ENCODE data around the gene SH3RF2.
"Not testable (repeated sequence)": the region's sequence is repeated elsewhere in the genome, so short reads cannot be mapped to it uniquely, and the experiment has no call there.

SH3RF2 gene

DNA sequence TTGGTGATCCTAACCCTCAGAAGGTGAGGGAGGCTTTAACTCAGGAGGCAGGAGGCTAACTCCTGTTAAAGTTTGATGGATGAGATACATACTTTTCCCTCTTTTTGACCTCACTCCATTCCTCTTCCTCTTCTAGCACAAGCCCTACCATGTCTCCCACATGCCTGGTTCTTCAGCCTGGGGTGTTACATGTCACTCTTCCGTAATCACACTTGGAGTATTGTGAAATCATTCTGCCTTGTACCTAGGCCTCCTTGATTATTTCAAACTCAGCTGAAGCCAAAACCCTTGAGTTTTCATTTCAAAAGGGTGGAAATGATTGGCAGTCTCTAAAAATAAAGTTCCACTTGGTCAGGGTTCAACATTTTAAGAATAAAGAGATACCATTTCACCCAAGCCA is 167.2 kb downstream of the SH3RF2 start:
- in situ Hi-C loops (cut with MboI; ENCODE audit: low sequenced_read_pairs, unreplicated experiment): no loop called here
- DNase-seq (ENCODE audit: low spot score): no peak
- TF ChIP-seq, protein P1, sequence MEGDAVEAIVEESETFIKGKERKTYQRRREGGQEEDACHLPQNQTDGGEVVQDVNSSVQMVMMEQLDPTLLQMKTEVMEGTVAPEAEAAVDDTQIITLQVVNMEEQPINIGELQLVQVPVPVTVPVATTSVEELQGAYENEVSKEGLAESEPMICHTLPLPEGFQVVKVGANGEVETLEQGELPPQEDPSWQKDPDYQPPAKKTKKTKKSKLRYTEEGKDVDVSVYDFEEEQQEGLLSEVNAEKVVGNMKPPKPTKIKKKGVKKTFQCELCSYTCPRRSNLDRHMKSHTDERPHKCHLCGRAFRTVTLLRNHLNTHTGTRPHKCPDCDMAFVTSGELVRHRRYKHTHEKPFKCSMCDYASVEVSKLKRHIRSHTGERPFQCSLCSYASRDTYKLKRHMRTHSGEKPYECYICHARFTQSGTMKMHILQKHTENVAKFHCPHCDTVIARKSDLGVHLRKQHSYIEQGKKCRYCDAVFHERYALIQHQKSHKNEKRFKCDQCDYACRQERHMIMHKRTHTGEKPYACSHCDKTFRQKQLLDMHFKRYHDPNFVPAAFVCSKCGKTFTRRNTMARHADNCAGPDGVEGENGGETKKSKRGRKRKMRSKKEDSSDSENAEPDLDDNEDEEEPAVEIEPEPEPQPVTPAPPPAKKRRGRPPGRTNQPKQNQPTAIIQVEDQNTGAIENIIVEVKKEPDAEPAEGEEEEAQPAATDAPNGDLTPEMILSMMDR (IDR thresholded peaks at IDR 0.05; ENCODE audit: borderline replicate concordance, control extremely low read depth, extremely low read depth, insufficient read depth, missing control alignments): no peak

DNA sequence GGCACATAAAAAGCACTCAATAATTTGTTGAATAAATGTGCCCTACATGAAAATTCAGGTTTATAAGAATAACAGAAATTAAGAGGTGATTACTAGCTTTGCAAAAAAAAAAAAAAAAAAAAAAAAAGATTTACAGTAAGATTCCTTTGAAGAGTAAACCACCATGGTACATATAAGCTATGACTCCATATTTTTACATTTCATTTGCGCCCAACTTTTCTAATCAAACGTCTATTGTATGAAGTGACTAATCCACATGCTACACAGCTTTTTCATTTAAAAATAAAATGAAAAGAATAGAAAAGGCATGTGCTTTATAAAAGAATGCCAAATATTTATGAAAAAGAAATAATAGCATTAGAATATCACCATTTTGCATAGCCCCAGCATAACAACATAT is 169.1 kb downstream of the SH3RF2 start, which contains the start of gene PLAC8L1:
TSS of gene PLAC8L1 (minus strand) at position 101 of the 400 bp plus-strand sequence. CDS start 1,266 bp downstream, outside the sequence.
- DNase-seq (ENCODE audit: low spot score): no peak
- TF ChIP-seq, protein P1 (IDR thresholded peaks at IDR 0.05; ENCODE audit: borderline replicate concordance, control extremely low read depth, extremely low read depth, insufficient read depth, missing control alignments): no peak
- in situ Hi-C loops (cut with MboI; ENCODE audit: low sequenced_read_pairs, unreplicated experiment): no loop called here

DNA sequence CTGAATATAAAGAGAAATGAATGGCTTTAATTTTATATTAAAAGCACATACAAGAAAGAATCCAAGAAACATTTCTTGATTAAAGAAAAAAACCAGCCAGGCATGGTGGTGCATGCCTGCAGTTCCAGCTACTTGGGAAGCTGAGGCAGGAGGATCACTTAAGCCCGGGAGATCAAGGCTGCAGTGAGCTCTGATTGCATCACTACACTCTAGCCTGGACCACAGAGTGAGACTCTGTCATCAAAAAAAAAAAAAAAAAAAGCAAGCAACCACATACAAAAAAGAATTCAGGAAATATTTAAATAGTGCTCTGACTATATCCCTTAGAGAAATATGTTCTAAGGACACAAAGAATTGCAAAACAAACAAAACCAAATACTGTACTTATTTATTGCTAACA is 171.5 kb downstream of the SH3RF2 start:
- in situ Hi-C loops (cut with MboI; ENCODE audit: low sequenced_read_pairs, unreplicated experiment): no loop called here
- TF ChIP-seq, protein P1 (IDR thresholded peaks at IDR 0.05; ENCODE audit: borderline replicate concordance, control extremely low read depth, extremely low read depth, insufficient read depth, missing control alignments): no peak
- no peak for DNase-seq (ENCODE audit: low spot score)

DNA sequence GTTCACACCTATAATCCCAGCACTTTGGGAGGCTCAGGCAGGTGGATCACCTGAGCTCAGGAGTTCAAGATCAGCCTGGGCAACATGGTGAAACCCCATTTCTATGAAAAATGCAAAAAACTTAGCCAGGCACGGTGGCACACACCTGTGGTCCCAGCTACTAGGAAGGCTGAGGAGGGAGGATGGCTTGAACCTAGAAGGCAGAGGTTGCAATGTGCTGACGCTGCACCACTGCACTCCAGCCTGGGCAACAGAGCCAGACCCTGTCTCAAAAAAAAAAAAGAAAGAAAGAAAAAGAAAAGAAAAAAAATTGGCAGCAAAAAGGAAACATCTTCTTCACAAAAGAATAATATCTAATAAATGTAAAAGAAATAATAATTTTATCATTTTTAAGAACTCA is 172.5 kb downstream of the SH3RF2 start:
- in situ Hi-C loops (cut with MboI; ENCODE audit: low sequenced_read_pairs, unreplicated experiment); DNase-seq (ENCODE audit: low spot score): not testable (repeated sequence)

DNA sequence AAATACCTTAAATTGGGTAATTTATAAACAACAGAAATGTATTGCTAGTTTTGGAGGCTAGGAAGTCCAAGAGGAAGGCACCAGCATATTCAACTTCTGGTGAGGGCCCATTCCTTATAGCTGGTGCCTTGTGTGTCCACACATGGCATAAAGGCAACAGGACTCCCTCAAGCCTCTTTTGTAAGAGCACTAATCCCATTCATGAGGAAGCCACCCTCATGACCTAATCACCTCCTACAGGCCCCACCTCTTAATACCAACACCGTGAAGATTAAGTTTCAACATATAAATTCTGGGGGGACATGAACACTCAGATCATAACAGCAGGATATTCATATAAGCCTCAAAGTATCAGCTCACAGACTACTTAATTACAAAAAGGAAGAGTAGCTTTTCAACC is 173.0 kb downstream of the SH3RF2 start:
- DNase-seq (ENCODE audit: low spot score): no peak
- in situ Hi-C loops (cut with MboI; ENCODE audit: low sequenced_read_pairs, unreplicated experiment): no loop called here
- TF ChIP-seq, protein P1 (IDR thresholded peaks at IDR 0.05; ENCODE audit: borderline replicate concordance, control extremely low read depth, extremely low read depth, insufficient read depth, missing control alignments): no peak

DNA sequence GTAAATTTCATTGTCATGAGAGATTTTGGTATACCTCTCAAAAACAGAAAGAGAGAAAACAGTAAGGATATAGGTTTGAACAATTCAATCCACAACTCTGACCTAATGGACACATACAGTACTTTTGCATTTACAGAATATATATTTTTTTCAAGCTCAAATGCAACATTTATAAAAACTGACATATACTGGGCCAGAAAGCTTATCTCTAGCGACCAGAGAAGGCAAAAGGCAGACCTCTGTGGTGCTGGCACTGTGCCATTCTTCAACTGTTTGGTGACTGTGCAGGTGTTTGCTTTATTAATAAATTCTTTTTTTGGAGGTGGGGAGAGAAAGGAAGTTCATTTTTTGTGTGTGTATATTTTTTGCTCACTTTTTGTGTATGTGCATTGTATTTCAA is 175.0 kb downstream of the SH3RF2 start:
- no peak for DNase-seq (ENCODE audit: low spot score)
- in situ Hi-C loops (cut with MboI; ENCODE audit: low sequenced_read_pairs, unreplicated experiment): no loop called here
- TF ChIP-seq, protein P1 (IDR thresholded peaks at IDR 0.05; ENCODE audit: borderline replicate concordance, control extremely low read depth, extremely low read depth, insufficient read depth, missing control alignments): no peak

DNA sequence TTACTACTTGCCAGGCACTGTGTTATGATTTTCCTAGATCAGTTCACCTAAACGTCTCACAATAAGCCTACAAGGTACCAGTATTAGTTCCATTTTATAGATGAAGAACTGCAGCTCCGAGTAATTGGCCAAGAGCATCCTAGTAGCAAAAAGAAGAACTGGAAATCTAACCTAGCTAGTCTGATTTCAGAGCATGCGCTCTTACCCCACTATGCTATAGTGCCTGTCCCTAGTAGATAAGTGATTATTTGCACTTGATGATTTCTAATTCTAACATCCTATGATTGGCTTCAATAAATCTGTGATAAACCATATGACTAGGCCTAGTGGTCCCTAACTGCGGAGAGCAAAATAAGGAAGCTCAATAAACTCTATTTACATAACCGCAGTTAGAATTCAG is 176.1 kb downstream of the SH3RF2 start:
- DNase-seq (ENCODE audit: low spot score): no peak
- in situ Hi-C loops (cut with MboI; ENCODE audit: low sequenced_read_pairs, unreplicated experiment): no loop called here
- TF ChIP-seq, protein P1 (IDR thresholded peaks at IDR 0.05; ENCODE audit: borderline replicate concordance, control extremely low read depth, extremely low read depth, insufficient read depth, missing control alignments): no peak

Data from GM13976 (cell line).